Measurements from ENCODE around the gene JUN.
A peak's percentile ranks its signal among the peaks of the same experiment; 100 is the strongest.

The JUN gene

DNA sequence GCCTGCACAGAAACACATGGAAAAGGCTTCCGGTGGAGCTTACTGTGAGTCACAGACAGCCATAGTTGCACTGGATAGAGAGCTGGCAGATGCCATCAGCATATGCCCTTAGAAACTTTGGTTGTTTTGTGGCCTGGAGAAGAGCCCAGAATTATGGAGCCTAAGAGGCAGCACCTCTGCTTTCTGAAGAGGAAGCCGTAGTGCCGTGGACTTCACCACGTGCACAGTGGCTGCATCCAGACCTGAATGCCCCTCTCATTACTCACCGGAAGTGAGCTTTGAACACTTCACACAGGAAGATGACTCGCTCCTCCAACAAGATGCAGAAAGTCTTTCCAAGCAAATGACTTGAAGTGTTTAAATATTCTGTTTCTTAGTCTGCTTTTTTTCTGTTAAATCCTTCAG lies 28.4 kb downstream of the JUN start:
- DNase-seq (ENCODE audit: low spot score), result no peak

DNA sequence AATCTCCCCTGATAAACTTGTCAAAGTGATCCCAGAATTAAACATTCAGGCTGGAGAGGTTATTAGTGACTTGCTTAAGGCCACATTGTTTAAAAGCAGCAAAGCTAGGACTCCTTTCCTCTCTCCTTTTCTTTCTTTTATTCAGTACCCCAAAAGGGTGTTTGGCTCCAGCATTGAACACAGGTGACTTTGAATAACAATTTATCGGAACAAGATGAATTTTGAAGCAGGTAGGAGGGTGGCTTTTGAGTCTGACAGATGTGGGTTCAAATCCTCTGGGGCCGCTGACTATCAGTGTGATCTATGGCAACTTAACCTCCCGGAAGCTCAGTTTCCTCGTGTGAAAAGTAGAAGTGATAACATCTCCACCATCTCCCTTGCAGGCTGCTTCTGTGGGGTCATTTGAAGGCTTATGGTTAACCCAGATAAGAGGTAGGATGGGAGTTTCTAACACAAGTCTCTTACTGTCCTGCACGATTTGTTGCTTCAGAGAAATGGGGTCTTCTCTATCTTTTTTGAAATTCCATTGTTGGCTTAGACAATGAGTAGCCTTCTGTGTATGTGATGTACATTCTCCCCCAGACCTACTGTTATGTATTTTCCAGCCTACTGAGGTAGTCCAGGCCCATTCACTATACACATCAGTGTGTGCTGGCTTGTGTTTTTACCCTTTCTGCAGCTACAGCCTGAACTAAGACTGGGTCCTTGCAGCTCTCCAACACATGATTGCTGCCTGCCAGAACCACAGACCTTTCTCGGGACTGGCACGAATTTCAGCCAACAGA lies 29.0 kb downstream of the JUN start:
- DNase-seq (ENCODE audit: low spot score), result no peak

DNA sequence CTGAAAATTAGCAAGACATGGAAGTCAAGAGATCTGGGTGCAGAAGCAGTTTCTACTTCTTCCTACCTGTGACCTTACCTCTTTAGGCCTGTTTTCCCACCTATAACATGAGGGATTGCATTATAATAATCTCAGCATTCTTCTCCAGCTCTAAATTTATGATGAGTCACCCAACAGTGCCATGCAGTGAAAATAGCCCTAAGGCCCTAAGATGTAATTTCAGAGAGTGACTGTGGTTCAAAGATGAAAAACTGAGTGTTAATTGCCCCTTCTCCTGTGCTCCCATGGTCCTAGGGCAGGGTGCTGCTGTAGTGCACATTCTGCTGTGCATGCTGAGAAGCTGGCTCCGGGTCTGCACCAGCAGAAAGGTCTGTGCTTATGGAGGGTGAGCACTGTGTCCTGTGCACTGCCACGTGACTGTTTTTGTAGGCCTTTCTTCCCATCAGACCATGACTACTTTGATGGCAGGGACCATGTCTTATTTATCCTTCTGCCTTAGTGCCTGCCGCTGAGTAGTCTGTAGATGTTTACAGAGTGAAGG lies 29.7 kb downstream of the JUN start:
- no peak for DNase-seq (ENCODE audit: low spot score)

DNA sequence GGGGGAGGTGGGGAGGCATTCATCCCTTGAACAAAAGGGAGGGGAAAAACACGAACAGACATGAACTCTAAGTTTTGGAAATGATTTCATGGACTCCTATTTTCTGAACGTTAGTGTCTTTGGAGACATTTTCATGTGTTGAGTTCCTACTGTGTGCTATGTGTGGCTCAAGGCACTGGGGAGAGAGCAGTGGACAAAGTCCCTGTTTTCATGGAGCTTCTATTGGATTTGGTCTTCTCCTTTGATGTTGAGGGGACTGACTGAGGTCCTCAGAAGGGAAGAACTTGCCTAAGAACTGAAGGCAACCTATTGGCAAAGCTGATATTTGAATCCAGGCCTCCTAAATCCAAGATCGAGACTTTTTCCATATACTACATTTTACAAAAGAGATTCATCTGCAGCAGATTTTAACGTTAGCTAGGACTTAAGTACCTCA lies 30.4 kb downstream of the JUN start:
- DNase-seq (ENCODE audit: low spot score), result no peak

DNA sequence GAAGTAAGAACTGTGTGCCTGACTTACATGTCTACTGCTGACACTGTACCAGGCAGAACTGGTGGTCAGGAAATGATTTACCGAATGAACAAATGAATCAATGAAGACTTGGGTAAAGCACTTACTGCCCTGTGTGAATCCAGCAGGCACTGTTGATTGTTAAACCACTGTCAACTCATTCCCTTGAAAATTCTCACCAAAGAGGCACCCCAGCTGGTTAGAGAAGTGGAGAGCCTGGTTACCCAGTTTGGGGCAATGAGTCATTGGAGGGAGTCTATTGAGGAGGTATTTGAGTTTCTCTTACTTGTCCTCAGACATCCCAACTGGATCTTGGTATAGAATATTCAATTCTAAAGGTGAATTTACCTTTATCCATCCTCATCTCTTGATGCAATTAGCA lies 34.2 kb downstream of the JUN start:
- DNase-seq (ENCODE audit: low spot score), result no peak

DNA sequence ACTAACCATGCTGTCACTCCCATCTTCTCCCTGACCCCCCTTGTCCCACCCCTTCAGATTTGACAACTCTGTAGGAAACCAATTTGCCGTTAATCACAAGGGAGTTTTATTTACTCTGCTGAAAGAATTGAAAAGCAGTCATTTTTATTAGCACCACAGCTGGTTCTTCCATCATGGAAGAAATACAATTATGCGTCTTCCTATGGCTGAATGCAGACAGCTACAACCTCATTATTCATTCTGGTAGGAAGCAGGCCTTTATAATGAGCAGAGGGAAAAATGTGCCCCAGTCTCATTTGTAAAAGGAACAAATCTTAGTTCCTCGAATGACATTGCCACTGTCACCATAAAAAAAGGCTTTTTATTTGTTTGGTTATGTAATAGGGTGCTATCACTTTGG lies 35.2 kb downstream of the JUN start:
- DNase-seq (ENCODE audit: low spot score), result no peak

DNA sequence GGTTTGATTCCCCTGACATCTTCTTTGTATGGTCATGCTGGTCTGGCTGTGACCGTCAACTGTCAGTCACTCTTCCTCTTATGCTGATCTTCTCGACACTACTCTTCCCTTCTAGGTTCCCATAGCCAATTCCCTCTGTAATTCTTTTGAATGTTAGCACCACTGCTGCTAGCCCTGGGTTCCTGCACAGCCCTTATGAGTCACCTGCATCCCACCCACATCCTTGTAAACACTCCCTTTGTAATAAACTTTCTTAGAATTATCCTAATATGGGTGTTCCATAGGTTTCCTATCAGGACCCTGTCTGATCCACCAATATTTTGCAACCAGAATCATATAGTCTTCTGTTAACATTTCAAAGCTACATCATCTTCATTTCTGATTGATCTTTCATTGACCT lies 37.1 kb downstream of the JUN start:
- no peak for DNase-seq (ENCODE audit: low spot score)

DNA sequence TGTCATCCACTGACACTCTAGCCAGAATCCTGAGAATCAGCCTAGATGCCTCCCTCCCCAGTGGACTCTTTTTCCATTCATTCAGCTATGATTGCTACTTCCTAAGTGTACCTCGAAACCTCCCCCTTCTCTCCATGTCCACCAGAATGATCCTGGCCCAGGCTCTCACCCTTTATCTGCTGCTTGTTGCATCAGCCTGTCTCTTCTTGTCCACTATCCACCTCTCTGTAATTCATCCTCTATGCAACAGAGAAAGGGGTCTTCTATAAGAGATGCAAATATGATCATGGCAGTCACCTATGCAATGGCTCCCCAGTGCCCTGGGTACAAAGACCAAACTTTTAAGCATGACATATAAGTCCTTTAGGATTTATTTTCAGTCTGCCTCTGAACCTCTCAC lies 37.7 kb downstream of the JUN start:
- DNase-seq (ENCODE audit: low spot score), result no peak

DNA sequence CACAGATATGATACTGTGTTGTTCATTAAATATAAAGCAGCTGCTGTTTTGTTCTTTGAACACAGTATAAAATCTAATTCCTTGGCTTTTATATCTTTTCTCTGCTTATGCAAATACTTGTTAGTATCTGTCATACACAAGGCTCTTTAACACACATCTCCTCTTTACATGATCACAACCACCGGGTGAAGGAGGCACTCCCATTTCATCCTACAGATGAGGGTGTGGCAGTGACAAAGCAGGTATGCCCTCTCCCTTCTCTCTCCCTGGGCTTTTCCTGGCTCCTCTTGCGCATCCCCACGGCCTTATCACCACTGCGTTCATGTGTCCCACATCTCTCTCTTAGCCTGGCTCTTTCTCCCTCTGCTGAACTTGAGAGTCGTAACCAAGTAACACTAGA lies 38.2 kb downstream of the JUN start:
- no peak for DNase-seq (ENCODE audit: low spot score)

DNA sequence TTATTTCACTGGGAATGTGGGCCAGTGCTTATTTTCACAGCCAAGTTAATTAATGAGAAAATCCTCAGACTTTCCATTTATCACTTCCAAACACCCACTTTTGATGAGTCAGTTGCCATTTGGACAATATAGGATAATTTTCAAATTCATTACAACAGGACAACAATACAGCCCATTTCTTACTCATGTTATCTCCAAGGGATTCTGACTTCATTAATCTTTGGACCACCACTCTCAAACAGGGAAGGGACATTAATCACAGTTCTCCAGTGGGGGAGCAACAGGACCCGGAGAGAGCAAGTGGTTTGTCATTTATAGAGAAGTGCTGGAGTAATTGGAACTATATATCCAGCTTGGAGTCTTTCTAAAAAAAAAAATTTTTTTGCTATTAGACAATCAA lies 38.7 kb downstream of the JUN start:
- DNase-seq (ENCODE audit: low spot score), result no peak

DNA sequence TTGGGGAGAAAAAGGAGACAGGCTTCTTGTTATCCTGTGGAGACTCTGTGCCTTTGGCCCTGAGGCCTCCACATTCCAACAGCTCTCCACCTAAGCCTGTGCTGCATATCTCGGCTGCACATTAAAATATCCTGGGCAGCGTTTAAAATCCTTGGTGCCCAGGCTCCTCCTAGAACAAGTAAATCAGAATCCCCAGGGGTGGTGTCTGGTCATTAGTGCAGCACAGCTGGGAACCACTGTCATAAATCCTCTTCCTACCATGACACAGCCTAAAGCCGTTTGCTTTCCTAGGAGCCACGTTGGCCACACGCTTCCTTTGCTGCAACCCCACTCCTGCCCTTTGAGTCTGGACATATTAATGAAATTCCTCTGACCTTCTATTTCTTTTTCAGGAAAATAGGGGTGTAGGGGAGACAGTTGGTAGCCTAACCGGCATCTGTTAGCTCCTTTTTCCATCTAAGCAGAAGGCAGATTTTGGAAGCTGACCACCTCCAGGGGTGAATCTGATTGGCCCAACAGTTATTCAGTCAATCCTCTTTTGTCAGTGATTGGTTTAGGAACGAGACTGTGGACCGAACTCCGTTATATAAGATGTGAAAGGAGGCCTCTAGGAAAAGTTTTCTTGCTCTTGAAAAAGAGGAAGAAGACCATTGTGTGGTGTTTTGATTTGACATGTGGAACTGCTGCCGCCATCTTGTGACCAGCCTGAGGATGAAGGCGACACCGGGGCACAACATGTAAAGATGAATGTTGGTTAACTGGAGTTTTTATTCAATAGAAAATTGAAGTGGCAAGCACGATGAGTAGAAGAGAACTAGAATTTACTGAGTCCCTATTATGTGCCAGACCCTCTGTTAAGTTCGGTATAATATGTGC lies 41.9 kb downstream of the JUN start:
- DNase-seq (ENCODE audit: low spot score), result no peak

DNA sequence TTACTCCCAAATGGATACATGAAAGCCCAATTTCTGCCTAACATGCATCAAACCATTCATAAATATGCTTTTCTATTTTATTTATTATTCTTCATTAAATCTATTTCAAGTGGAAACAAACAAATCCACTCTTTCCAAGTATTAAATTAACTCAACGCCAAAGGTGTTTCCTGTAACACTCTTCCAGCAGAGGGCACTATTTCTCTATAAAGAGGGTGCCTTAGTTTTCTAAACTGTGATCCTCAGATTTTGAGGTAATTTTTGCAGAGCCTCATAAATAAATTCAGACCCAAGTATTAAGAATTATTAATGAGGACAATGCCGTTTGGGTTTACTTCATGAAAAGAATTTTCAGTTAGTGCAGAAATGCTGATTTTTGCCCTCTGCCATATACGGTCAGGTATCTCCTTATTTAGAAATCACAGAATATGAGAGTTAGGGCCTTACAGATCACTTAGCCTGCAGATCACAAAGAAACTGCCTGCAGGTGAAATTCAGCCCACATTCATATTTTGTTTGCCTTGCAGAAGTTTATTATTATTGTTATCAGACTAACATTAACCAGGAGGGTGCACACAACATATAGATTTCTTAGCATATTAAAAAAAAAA lies 43.9 kb downstream of the JUN start:
- peak; percentile 26 for DNase-seq (ENCODE audit: low spot score)

DNA sequence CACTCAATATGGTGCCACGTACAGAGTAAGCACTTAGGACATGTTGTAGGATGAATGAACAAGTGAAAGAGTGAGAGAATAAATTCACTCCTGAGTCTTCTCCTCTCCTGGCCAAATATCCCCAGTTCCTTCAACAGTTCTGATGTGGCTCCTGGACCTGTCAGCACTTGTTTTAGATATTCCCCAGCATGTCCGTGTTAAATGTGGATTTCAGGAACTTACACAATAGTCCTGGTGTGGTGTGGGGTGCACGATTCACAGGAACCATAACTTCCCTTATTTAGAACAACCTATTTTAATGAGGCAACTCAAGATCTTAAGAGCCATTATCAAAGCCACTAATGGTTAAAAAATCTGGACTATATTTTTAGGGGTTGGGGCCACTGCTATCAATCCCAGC lies 45.0 kb downstream of the JUN start:
- DNase-seq (ENCODE audit: low spot score), result no peak

DNA sequence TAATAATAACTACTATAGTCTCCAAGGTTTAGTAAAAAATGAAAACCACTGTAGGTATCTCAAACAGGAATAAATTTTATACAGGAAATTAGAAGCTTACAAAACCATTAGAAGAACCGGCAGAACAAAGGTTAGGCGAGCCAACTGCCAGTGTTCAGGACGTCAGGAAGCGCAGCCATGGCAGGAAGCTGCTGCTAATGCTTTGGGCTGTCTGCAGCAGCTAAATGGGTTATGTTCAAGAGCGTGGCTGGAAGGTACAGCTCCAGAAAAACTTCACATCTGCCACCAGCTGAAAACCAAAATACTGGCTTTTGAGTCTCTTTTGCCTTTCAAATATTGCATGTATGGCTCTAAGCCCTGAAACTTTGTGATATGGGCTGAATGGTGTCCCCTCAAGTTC lies 48.3 kb downstream of the JUN start:
- no peak for DNase-seq (ENCODE audit: low spot score)

DNA sequence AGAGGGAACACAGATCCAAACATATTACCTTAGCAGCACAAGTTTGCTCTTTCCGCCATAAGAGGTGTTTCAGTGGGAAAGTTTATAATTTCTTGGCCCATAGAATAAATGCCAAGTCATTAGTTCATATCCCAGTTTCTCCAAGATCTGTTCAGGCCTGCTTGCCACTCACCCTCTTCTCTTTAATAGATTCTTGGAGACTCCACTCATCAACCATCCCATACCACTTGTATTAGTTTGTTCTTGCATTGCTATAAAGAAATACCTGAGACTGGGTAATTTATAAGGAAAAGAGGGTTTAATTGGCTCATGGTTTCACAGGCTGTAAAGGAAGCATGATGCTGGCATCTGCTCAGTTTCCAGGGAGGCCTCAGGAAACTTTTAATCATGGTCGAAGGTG lies 49.2 kb downstream of the JUN start:
- DNase-seq (ENCODE audit: low spot score), result no peak

DNA sequence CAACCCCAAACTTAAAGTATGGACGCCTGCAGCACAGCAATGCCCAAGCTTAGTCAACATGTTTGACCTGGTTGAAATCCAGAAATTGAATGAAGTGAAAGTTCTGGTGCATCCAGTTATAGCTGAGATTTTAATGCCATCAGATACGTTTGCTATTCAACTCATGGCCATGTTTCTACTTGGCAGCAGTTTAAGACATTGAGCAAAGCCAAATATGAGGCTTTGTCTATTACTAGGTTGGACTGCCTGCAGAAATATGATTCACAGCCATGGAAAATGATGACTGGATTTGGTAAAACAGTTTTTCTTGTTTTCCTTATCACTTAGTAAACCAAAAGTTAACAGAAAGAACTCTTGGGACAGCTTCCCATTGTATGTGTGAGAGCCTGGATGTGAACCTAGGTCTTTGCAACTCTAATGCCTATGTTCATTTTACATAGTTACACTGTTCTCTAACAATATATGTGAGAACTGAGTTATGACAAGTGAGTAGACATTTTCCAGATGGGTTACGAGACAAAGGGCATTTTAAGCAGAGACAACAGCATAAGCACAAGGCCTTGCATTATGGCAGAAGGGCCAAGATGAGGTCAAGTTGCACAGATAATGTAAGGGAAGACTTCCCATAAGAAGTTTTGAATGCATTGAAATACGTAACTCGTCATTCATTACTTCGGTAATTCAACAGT lies 51.6 kb downstream of the JUN start:
- DNase-seq (ENCODE audit: low spot score), result no peak

Data from HuH-7 (cell line).